Keratinocyte (primary cell): Measurements from ENCODE around the gene KDM6B.

ENCODE experiments used
- EZH2 ChIP-seq: IDR thresholded peaks from one replicate; pipeline ENCODE4 v1.6.1; 2012; ENCODE audit warnings: inconsistent platforms, mild to moderate bottlenecking, low read length, moderate library complexity
- TF ChIP-seq, protein P1 (sequence below), 3 experiments: IDR thresholded peaks in 1 of 3; conservative IDR thresholded peaks in 1 of 3; optimal IDR thresholded peaks in 1 of 3; 2 replicates in 2 of 3; 3 replicates in 1 of 3; pipeline versions ENCODE3 to v1.5.1; 2011; ENCODE audit warnings: low read length in 3 of 3, mild to moderate bottlenecking in 3 of 3, moderate library complexity in 2 of 3, control low read depth in 1 of 3, inconsistent platforms in 1 of 3; ENCODE audit not compliant: insufficient read depth in 2 of 3; ENCODE audit errors: extremely low read depth in 1 of 3

DNA sequence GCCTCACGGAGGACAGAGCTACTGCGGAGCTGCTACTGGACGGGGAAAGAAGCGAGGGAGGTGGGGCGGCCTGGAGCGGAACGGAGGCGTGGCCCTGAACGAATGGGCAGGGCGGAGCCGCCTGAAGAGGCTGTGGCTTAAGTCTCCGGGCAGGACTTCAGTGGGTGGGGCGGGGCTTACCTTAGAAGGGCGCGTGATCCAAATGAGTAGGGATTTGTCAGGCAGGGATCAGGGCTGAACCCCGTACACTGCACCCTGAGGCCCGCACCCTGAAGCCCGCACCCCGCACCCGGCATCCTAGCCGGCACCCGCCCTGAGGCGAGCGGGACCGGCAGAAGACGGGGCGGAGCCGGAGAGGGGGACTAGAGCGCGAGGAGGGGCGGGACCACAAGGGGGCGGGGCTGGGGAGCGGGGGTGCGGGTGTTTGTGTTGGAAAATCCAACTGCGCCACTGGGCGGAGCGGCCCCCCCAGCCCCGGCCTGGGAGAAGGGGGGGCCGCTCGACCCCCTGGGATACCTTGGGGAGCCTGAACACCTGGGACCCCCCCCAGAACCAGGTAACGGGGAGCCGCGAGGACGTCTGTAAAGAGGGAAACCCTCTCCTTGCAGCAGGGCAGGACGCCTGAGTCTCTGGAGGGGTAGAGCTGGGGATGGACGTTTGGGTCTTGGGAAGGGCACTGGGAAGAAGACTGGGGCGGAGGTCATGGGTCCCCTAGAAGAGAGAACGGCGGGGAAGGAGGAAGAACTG, at the start of gene KDM6B:
- TF ChIP-seq, protein P1, sequence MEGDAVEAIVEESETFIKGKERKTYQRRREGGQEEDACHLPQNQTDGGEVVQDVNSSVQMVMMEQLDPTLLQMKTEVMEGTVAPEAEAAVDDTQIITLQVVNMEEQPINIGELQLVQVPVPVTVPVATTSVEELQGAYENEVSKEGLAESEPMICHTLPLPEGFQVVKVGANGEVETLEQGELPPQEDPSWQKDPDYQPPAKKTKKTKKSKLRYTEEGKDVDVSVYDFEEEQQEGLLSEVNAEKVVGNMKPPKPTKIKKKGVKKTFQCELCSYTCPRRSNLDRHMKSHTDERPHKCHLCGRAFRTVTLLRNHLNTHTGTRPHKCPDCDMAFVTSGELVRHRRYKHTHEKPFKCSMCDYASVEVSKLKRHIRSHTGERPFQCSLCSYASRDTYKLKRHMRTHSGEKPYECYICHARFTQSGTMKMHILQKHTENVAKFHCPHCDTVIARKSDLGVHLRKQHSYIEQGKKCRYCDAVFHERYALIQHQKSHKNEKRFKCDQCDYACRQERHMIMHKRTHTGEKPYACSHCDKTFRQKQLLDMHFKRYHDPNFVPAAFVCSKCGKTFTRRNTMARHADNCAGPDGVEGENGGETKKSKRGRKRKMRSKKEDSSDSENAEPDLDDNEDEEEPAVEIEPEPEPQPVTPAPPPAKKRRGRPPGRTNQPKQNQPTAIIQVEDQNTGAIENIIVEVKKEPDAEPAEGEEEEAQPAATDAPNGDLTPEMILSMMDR (optimal IDR thresholded peaks at IDR 0.05 in 1 of 3, IDR thresholded peaks at IDR 0.05 in 1 of 3, conservative IDR thresholded peaks at IDR 0.05 in 1 of 3; ENCODE audit: extremely low read depth in 1 of 3, insufficient read depth in 2 of 3, low read length in 3 of 3): peak in 1 of 3 experiments; percentile 4
- no peak for TF ChIP-seq EZH2
